ENCODE data around the gene IFNA13. TPM values are rescaled to one million over a fixed set of nuclear protein-coding genes. Genes with fewer than 3 reads are reported as not detected.

Gene IFNA13
- total RNA-seq, 2 donors from 2014 or later = not detected

DNA sequence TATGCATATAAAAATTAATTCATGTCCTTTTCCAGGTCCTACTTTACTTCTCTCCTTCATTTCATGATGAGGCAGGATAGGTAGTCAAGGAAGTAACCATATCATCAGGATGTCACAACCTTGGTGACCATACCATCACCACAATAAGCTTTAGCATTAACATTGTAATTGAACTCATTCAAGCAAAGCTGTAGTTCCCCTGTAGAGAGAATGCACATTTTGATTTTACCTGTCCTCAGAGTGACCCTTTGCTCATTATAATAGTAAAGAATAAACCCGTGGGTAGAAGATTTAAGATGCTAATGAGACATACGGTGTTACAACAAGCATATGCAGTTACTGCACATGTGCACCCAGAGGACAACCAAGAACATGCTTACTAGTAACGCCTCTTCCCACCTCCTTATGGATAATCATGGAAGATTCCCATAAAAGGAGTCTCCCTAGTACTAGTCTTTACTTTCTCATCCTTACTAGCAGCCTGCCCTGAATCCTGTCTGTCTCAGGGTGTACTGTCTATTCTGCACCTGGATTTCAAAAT is 19.4 kb downstream of the IFNA13 start:
- Histone ChIP-seq H3K27me3 (no peaks in the 10 kb centered on the region), H3K9me3 (peaks cover 0 to 8% of the 10 kb centered on the region in 2 donors), H3K4me3 (no peak overlapping the region), H3K4me1 (no peaks in the 10 kb centered on the region), H3K27ac (no peak overlapping the region), H3K36me3 (no peaks in the 10 kb centered on the region)
- TF ChIP-seq, protein P1, sequence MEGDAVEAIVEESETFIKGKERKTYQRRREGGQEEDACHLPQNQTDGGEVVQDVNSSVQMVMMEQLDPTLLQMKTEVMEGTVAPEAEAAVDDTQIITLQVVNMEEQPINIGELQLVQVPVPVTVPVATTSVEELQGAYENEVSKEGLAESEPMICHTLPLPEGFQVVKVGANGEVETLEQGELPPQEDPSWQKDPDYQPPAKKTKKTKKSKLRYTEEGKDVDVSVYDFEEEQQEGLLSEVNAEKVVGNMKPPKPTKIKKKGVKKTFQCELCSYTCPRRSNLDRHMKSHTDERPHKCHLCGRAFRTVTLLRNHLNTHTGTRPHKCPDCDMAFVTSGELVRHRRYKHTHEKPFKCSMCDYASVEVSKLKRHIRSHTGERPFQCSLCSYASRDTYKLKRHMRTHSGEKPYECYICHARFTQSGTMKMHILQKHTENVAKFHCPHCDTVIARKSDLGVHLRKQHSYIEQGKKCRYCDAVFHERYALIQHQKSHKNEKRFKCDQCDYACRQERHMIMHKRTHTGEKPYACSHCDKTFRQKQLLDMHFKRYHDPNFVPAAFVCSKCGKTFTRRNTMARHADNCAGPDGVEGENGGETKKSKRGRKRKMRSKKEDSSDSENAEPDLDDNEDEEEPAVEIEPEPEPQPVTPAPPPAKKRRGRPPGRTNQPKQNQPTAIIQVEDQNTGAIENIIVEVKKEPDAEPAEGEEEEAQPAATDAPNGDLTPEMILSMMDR (IDR thresholded peaks at IDR 0.05) = no peak
- no peak for DNase-seq (ENCODE audit: low spot score)

DNA sequence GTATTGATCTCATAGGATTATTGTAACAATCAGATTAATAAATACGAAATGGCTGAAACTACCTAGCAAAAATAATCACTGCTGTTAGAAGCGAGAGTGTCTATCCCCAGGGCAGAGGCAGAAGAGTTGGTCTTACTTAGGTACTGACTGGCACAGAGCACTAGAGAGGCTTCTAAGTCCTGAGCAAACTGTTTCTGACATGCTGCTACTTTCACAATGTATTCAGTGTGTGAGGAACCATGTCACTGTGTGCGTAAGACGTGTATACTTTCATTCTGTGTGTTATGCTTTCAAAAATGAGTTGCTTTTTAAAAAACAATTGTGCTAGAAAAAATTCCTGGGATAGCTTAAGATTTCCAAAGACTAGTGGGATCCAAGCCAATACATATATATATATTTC is 27.1 kb downstream of the IFNA13 start:
- Histone ChIP-seq H3K4me3 (no peak overlapping the region), H3K9me3 (peaks cover 0 to 7% of the 10 kb centered on the region in 2 donors), H3K27me3 (no peaks in the 10 kb centered on the region), H3K4me1 (no peaks in the 10 kb centered on the region), H3K36me3 (no peaks in the 10 kb centered on the region), H3K27ac (no peak overlapping the region)
- TF ChIP-seq, protein P1 (IDR thresholded peaks at IDR 0.05) = no peak
- no peak for DNase-seq (ENCODE audit: low spot score)

DNA sequence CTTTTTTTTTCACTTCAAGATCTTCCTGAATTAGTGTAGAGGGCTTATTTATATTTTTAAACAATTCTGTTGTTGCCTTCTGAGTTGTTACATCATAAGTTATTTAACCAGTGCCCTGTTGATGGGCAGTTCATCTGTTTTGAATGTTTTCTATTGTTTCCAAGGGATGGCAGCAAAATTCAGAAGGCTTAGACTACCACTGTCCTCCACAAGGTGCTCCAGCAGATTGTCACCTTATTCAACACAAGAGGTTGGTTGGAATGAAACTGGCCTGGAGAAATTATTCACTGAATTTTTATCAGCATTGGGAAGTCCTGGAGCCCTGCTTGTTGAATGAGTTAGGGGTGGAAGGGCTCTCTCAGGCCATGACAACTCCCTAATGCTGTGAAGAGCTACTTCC is 31.4 kb downstream of the IFNA13 start:
- Histone ChIP-seq H3K27ac (no peak overlapping the region), H3K4me1 (peaks cover 0 to 29% of the 10 kb centered on the region in 2 donors), H3K36me3 (no peaks in the 10 kb centered on the region), H3K9me3 (no peaks in the 10 kb centered on the region), H3K4me3 (no peak overlapping the region), H3K27me3 (no peaks in the 10 kb centered on the region)
- DNase-seq (ENCODE audit: low spot score) = no peak
- TF ChIP-seq, protein P1 (IDR thresholded peaks at IDR 0.05) = no peak

DNA sequence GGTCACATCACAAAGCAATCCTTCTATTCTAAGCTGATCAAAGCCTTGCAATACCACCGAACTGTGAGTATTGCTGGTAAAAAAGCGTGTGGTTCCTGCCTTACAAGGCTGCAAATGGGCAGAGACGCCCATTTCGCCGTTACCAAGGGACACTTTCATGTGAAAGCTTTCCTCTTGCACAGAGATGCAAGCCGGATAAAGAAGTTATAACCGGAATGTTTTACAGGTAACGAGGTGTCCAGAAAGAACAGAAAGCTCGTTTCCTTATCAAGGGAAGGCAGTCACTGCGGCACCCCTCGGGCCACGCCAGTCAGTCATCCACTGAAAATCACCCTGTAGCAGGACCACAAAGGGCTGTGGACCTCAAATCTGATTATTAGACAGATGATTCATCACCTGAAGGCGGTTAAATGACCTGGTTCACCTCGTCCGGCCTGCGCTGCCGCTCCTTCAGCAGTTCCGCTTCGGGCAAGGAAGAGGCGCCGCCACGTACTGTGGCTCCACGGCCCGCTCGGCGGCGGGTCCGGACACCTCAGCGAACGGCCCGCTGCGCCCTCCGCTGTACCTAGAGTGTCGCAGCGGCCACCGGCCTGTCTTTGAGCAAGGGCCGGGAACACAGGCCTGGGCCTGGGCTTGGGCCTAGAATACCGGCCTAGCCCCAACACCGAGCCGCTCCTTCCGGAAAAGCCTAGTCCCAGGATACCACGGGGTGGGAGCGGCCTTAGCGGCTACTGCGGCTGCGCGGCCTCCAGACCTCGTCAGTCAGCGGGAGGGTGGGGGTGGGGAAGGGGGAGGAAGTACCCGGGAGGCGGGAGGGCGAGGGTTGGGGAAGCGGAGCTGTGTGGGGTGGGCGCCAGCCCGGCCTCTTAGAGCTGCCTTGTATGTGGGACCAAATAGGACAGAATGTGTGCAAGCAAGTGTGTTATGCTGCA is 32.9 kb downstream of the IFNA13 start, which contains the start of gene KLHL9:
Gene KLHL9, minus strand, starts transcription at position 704 of the 932 bp plus-strand sequence. Its CDS starts 545 bp downstream, at position 159.
- H3K9me3 ChIP-seq = no peaks in the 10 kb centered on the region
- TF ChIP-seq, protein P1 (IDR thresholded peaks at IDR 0.05) = peak in 1 of 2 donors; percentile 32
- peak; percentile 90 for DNase-seq (ENCODE audit: low spot score)
- H3K27ac ChIP-seq = peak within 1 kb of the TSS; percentile 93 to 94
- peak within 1 kb of the TSS; percentile 81 to 89 for H3K4me3 ChIP-seq
- H3K36me3 ChIP-seq = no peaks in the 10 kb centered on the region
- peaks cover 0 to 44% of the 10 kb centered on the region in 2 donors for H3K4me1 ChIP-seq
- H3K27me3 ChIP-seq = no peaks in the 10 kb centered on the region

DNA sequence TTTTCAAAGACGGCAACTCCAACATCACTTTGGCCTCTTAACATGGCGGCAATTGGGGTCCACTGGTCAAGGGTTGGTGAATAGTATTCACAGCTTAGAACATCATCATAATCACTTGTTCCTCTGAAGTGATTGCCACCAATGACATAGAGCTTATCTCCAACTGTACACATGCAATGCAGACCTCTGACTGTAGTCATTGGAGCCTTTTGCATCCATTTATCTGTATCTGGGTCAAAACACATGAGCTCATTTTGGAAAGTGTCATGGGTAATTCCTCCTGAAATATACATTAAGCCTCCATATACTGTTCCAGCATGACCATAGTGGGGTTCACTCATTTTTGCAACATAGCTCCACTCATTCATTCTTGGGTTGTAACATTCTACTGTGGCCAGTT is 34.6 kb downstream of the IFNA13 start:
- TF ChIP-seq, protein P1 (IDR thresholded peaks at IDR 0.05) = no peak
- H3K27ac ChIP-seq = no peak overlapping the region
- H3K27me3 ChIP-seq = no peaks in the 10 kb centered on the region
- H3K9me3 ChIP-seq = no peaks in the 10 kb centered on the region
- H3K36me3 ChIP-seq = no peaks in the 10 kb centered on the region
- H3K4me1 ChIP-seq = peaks cover 0 to 53% of the 10 kb centered on the region in 2 donors
- DNase-seq (ENCODE audit: low spot score) = no peak
- H3K4me3 ChIP-seq = no peak overlapping the region
